Uterus (tissue), 4 donors: Measurements from ENCODE around the gene PTBP3. TPM values are rescaled to one million over a fixed set of nuclear protein-coding genes. Genes with fewer than 3 reads are reported as not detected.

Source experiments
- DNase-seq, 2 donors: peaks; one replicate each; pipeline ENCODE4 v3.0.0-alpha.2; 2019 to 2020
- H3K27ac ChIP-seq, 2 donors: fragments of 200-600 bp; sonication (generic); 1 replicate in 1 of 2; 2 replicates in 1 of 2; pipeline ENCODE4 v1.5.1; 2016 to 2018
- H3K27me3 ChIP-seq, 2 donors: fragments of 200-600 bp; sonication (generic); one replicate each; pipeline ENCODE4 v1.5.1; 2018 to 2019; ENCODE audit warnings: control low read depth in 1 of 2
- H3K36me3 ChIP-seq, 2 donors: fragments of 200-600 bp; sonication (generic); one replicate each; pipeline ENCODE4 v1.5.1; 2019; ENCODE audit warnings: control low read depth in 1 of 2
- H3K4me1 ChIP-seq, 2 donors: fragments of 200-600 bp; sonication (generic); one replicate each; pipeline ENCODE4 v1.5.1; 2018 to 2019; ENCODE audit warnings: control low read depth in 1 of 2
- H3K4me3 ChIP-seq, 2 donors: fragments of 200-600 bp; sonication (generic); 1 replicate in 1 of 2; 2 replicates in 1 of 2; pipeline ENCODE4 v1.5.1; 2018 to 2019; ENCODE audit warnings: mild to moderate bottlenecking in 1 of 2
- H3K9me3 ChIP-seq, 2 donors: fragments of 200-600 bp; sonication (generic); one replicate each; pipeline ENCODE4 v1.5.1; 2019; ENCODE audit warnings: control low read depth in 1 of 2
- POLR2A ChIP-seq, 2 donors: fragments of 450-650 bp; IDR thresholded peaks; one replicate each; pipeline ENCODE4 v1.6.1; 2016; ENCODE audit warnings: antibody characterized with exemption in 2 of 2, mild to moderate bottlenecking in 1 of 2, moderate library complexity in 1 of 2
- intact Hi-C: fragments of 100-400 bp; cut with DNase I; formaldehyde crosslinking; loops from one replicate; pipeline ENCODE4 v1.15.1; 2023; ENCODE audit warnings: low total_unique reads
- total RNA-seq, 4 donors: library from RNA; depleted of rRNA in 3 of 4; stranded (reverse); fragments of >200 nt in 3 of 4; gene quantifications; one replicate each; pipeline versions ENCODE4 v1.1.0 to v1.2.4, GENCODE V29; 2014 to 2023
- TF ChIP-seq, protein P1 (sequence below), 4 experiments: fragments of 200-600 bp in 2 of 4; fragments of 450-650 bp in 2 of 4; sonication (generic) in 2 of 4; IDR thresholded peaks; one replicate each; pipeline ENCODE4 v1.5.1; 2016 to 2019; ENCODE audit warnings: antibody characterized with exemption in 4 of 4, mild to moderate bottlenecking in 2 of 4, moderate library complexity in 1 of 4
- donor health status: DM: yes; HTN: yes; CAD: no.

The PTBP3 gene
- total RNA-seq, 4 donors from 2014 or later: 25.0 to 64.6 (median 36.2) TPM

DNA sequence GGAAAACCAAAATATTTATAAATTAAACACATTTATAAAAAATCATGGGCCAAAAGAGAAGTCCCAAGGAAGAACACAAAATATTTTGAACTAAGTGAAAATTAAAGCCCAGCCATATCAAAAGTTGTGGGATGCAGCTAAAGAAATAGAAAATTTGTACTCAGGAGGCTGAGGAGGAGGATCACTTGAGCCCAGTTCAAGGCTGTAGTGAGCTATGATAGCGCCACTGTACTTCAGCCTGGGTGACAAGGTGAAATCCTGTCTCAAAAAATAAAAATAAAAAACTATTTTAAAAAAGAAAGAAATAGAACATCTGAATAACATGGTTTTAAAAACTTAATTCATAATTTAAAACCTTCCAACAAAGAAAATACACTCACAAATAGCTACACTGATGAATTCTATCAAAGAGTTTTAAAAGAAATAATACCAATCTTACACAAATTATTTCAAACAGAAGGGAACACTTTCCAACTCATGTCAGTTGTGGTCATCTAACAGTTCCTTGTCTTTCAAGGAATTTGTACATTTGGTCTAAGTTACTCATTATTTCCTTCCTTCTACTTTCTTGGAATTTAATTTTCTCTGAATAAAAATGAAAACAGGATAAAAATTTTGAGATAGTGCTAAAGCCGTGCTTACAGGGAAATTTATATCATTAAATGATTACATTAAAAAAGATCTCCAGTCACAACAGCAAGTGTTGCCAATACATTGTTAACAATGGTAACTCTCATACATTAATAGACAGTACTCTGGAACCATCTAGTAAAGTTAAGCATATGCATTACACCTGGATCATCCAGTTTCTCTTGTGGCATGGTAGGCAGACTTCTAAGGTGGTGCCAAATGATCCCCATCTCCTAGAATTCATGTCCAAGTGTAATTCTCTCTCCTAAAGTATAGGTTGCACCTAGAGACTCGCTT, 17.8 kb downstream of the PTBP3 start:
- no peak overlapping the region for H3K27ac ChIP-seq
- intact Hi-C loops: no loop called here
- TF ChIP-seq, protein P1, sequence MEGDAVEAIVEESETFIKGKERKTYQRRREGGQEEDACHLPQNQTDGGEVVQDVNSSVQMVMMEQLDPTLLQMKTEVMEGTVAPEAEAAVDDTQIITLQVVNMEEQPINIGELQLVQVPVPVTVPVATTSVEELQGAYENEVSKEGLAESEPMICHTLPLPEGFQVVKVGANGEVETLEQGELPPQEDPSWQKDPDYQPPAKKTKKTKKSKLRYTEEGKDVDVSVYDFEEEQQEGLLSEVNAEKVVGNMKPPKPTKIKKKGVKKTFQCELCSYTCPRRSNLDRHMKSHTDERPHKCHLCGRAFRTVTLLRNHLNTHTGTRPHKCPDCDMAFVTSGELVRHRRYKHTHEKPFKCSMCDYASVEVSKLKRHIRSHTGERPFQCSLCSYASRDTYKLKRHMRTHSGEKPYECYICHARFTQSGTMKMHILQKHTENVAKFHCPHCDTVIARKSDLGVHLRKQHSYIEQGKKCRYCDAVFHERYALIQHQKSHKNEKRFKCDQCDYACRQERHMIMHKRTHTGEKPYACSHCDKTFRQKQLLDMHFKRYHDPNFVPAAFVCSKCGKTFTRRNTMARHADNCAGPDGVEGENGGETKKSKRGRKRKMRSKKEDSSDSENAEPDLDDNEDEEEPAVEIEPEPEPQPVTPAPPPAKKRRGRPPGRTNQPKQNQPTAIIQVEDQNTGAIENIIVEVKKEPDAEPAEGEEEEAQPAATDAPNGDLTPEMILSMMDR (IDR thresholded peaks at IDR 0.05): no peak
- H3K4me1 ChIP-seq: no peaks in the 10 kb centered on the region
- H3K27me3 ChIP-seq: no peaks in the 10 kb centered on the region
- H3K9me3 ChIP-seq: no peaks in the 10 kb centered on the region
- H3K36me3 ChIP-seq: no peaks in the 10 kb centered on the region
- no peak overlapping the region for H3K4me3 ChIP-seq
- no peak for DNase-seq

DNA sequence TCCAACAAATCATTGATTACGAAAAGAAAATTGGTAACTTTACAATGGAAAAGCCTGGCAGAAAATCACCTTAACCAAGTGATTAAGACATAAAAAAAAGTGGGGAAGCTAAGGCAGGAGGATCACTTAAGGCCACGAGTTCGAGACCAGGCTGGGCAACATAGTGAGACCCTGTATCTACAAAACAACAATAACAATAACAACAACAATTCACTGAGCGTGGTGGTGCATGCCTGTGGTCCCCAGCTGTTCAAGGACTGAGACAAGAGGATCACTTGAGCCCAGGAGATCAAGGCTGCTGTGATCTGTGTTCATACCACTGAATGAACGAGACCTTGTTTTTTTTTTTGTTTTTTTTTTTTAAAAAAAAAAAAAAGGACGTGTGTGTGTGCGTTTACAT, 21.3 kb downstream of the PTBP3 start:
- Histone ChIP-seq H3K4me1 (no peaks in the 10 kb centered on the region), H3K4me3 (no peak overlapping the region), H3K27ac (no peak overlapping the region), H3K27me3 (no peaks in the 10 kb centered on the region), H3K9me3 (no peaks in the 10 kb centered on the region), H3K36me3 (no peaks in the 10 kb centered on the region)
- intact Hi-C loops: no loop called here
- no peak for TF ChIP-seq POLR2A (IDR thresholded peaks at IDR 0.05)
- TF ChIP-seq, protein P1 (IDR thresholded peaks at IDR 0.05): no peak
- no peak for DNase-seq

DNA sequence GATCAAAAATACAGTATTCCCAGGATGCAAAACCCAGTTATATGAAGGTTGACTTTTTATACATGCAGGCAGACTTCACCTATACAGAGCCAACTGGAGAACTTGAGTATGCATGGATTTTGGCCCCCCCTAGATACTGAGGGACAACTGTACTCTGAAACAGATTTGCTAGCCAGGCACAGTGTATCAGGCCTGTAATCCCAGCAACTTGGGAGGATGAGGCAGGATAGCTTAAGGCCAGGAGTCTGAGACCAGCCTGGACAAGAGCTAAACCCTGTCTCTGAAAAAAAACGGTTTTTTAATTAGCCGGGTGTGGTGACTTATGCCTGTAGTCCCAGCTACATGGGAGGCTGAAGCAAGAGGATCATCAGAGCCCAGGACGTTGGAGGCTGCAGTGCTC, 21.9 kb downstream of the PTBP3 start:
- Histone ChIP-seq H3K36me3 (no peaks in the 10 kb centered on the region), H3K27me3 (no peaks in the 10 kb centered on the region), H3K4me3 (no peak overlapping the region), H3K27ac (no peak overlapping the region), H3K4me1 (no peaks in the 10 kb centered on the region), H3K9me3 (no peaks in the 10 kb centered on the region)
- DNase-seq: no peak
- TF ChIP-seq, protein P1 (IDR thresholded peaks at IDR 0.05): no peak
- no peak for TF ChIP-seq POLR2A (IDR thresholded peaks at IDR 0.05)
- intact Hi-C loops: no loop called here

DNA sequence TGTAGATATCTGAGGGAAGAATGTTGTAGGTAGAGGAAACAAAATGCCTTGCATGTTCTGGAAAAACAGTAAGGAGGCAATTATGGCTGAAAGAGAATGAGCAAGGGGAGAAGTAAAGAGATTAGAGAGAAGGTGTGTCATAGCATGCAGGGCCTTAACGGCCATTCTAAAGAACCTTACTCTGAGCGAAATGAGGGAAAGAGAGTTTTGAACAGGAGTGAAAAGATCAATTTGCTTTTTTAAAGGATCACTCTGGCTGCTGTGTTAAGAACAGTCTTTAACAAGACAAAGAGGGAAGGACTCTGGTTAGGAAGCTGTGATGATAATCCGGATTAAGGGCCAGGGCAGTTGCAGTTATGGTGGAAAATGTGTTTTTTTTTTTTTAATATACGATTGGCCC, 22.6 kb downstream of the PTBP3 start:
- no peak overlapping the region for H3K4me3 ChIP-seq
- intact Hi-C loops: no loop called here
- no peaks in the 10 kb centered on the region for H3K4me1 ChIP-seq
- H3K9me3 ChIP-seq: no peaks in the 10 kb centered on the region
- DNase-seq: no peak
- TF ChIP-seq POLR2A (IDR thresholded peaks at IDR 0.05): no peak
- TF ChIP-seq, protein P1 (IDR thresholded peaks at IDR 0.05): no peak
- H3K27ac ChIP-seq: no peak overlapping the region
- H3K36me3 ChIP-seq: no peaks in the 10 kb centered on the region
- H3K27me3 ChIP-seq: no peaks in the 10 kb centered on the region

DNA sequence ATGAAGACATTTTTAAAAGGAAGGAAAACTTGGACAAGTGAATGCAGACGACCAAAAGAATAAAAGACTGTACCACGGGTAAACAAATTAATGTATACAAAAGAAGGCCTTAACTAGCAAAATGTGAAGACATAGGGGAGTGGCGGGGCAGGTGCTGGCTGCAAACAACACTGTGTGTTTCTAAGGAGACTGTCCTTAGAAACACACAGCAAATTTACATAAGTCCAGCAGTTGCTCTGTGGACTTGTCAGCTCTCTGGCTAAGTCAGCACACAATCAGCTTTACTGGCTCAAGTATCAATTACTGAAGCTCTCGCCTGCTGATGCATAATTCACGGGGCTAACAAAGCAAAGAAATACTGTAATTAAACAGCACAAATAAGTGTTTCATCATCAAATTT, 24.8 kb downstream of the PTBP3 start:
- H3K27ac ChIP-seq: no peak overlapping the region
- DNase-seq: no peak
- no peaks in the 10 kb centered on the region for H3K27me3 ChIP-seq
- H3K9me3 ChIP-seq: no peaks in the 10 kb centered on the region
- H3K4me1 ChIP-seq: no peaks in the 10 kb centered on the region
- intact Hi-C loops: no loop called here
- no peaks in the 10 kb centered on the region for H3K36me3 ChIP-seq
- no peak overlapping the region for H3K4me3 ChIP-seq
- TF ChIP-seq, protein P1 (IDR thresholded peaks at IDR 0.05): no peak
- no peak for TF ChIP-seq POLR2A (IDR thresholded peaks at IDR 0.05)
